OCI-M1 (cell line): ENCODE data around the gene NBAS.

Experiments used
- DNase-seq: peaks from one replicate; lab custom pipeline; 2025; lab: John Stamatoyannopoulos, UW

Gene NBAS

GRCh38 chr2:15127876-15128275, 433.3 kb downstream of the NBAS start:
- no peak for DNase-seq

GRCh38 chr2:15127301-15127700, 433.8 kb downstream of the NBAS start:
- no peak for DNase-seq

GRCh38 chr2:15126373-15126772, 434.8 kb downstream of the NBAS start:
- no peak for DNase-seq

GRCh38 chr2:15122915-15123314, 438.2 kb downstream of the NBAS start:
- DNase-seq = peak; percentile 41

GRCh38 chr2:15120631-15121030, 440.5 kb downstream of the NBAS start:
- DNase-seq = no peak

GRCh38 chr2:15119722-15120175, 441.4 kb downstream of the NBAS start:
- DNase-seq = no peak

- peak; percentile 9 for DNase-seq
Observed at GRCh38 chr2:15117409-15118050, 443.6 kb downstream of the NBAS start.
